Stimulated activated CD8-positive, alpha-beta memory T cell treated with anti-CD3 and anti-CD28 coated beads, Interleukin-7, amount 100 ng/mL, for 24 hours (primary cell): ENCODE results near the gene STARD8.

Experiments used
- DNase-seq: peaks from one replicate; pipeline ENCODE4 v3.0.0-alpha.2; 2020; ENCODE audit warnings: low read depth

The STARD8 gene

GRCh38 chrX:68753218-68753617 is 105.8 kb downstream of the STARD8 start:
- DNase-seq: no peak

GRCh38 chrX:68754406-68754805 is 106.9 kb downstream of the STARD8 start:
- DNase-seq: no peak

GRCh38 chrX:68755616-68756125 is 108.2 kb downstream of the STARD8 start:
- DNase-seq: no peak

GRCh38 chrX:68757331-68757730 is 109.9 kb downstream of the STARD8 start:
- no peak for DNase-seq

- DNase-seq: no peak
Observed at GRCh38 chrX:68757731-68758130, 110.3 kb downstream of the STARD8 start.

- no peak for DNase-seq
Observed at GRCh38 chrX:68758671-68759070, 111.2 kb downstream of the STARD8 start.

- DNase-seq: no peak
Observed at GRCh38 chrX:68761086-68761485, 113.6 kb downstream of the STARD8 start.

GRCh38 chrX:68762766-68763165 is 115.3 kb downstream of the STARD8 start:
- no peak for DNase-seq

- no peak for DNase-seq
Observed at GRCh38 chrX:68763481-68763880, 116.0 kb downstream of the STARD8 start.
